Amniotic epithelial cell (primary cell): ENCODE data around the gene ERP44.

Experiments used
- DNase-seq: peaks from one replicate; pipeline ENCODE4 v3.0.0-alpha.2; 2010; ENCODE audit warnings: low read depth

ERP44 gene

DNA sequence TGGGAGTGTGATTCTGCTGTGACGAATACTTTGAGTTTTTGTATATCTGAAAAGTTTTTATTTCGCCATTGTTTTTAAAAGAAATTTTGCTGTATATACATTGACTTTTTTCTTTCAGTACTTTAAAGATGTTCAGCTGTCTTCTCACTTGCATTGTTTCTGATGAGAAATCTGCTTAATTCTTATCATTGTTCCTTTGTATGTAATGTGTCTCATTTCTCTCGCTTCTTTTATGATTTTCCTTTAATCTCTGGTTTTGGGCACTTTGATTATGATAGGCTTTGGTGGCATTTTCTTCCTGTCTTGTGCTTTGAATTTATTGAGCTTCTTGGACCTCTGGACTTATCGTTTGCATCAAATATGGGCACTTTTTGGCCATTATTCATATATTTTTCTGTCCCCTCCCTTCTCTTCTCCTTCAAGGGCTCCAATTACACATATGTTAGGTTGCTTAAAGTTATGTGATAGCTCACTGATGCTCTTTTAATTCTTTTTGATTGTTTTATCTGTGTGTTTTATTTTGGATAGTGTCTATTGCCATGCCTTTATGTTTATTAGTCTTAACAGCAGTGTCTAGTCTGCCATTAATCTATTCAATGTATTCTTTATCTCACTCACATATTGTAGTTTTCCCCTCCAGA, 161.7 kb downstream of the ERP44 start:
- DNase-seq: no peak

DNA sequence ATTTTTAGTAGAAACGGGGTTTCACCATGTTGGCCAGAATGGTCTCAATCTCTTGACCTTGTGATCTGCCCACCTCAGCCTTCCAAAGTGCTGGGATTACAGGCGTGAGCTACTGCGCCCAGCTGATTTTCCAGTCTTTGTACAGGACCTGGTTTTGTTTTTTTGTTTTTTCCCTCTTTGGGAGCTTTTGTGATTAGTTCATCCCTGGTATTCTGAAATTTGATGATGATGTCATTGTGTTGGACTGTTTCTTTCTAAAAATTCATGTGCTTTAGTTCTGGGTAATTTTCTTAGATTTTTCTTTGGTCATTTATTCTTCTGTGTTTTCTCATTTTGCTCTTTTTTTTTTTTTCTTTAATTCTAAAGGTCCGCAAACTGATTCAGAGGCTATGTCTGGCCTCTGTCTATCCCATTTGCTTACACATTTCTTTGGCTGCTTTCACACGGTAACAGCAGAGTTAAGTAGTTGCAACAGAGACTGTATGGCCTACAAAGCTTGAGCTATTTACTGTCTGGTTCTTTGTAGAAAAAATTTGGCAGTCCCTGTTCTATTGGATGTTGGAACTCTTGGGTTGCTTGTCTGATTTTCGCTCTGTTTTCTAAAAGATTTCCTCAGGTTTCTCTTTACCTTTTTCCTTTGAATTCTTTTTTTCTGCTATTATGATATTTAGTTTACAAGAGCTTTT, 167.5 kb downstream of the ERP44 start:
- DNase-seq: peak; percentile 17

DNA sequence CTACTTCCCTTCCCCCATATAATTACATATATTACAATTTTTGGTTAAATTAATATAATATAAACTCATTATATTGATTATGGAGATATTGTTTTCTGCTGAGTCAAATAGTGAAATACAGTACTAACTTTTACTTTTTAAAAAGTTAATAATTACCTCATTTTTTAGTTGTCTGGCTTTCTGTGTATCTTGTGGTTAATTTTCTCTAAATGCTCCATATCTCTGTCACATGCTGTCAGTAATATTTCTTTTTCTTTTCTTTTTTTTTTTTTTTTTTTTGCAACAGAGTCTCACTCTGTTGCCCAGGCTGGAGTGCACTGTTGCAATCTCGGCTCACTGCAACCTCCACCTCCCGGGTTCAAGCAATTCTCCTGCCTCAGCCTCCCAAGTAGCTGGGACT, 169.1 kb downstream of the ERP44 start:
- no peak for DNase-seq
